H1 (cell line): ENCODE data around the gene GABRR1. TPM values are rescaled to one million over a fixed set of nuclear protein-coding genes. Genes with fewer than 3 reads are reported as not detected.

Experiments used
- CEBPB ChIP-seq: IDR thresholded peaks from 2 replicates; pipeline ENCODE4 v1.6.1; 2012; ENCODE audit warnings: low read depth, low read length
- FOSL1 ChIP-seq: IDR thresholded peaks from 2 replicates; pipeline ENCODE4 v1.6.1; 2011; ENCODE audit warnings: mild to moderate bottlenecking, low read depth, low read length, moderate library complexity; ENCODE audit not compliant: insufficient read depth
- GTF2F1 ChIP-seq: IDR thresholded peaks from 2 replicates; pipeline ENCODE4 v1.6.1; 2012; ENCODE audit warnings: low read depth, low read length, improper control_type of control experiment, borderline replicate concordance
- KDM5A ChIP-seq: fragments of 200-600 bp; IDR thresholded peaks from 2 replicates; pipeline ENCODE4 v1.7.1; 2012; ENCODE audit warnings: mild to moderate bottlenecking, low read length, inconsistent platforms, mixed read lengths
- POLR2AphosphoS5 ChIP-seq: IDR thresholded peaks from 2 replicates; pipeline ENCODE4 v1.6.1; 2011; ENCODE audit warnings: low read depth, low read length
- RXRA ChIP-seq: IDR thresholded peaks from 2 replicates; pipeline ENCODE4 v1.6.1; 2011; ENCODE audit warnings: low read depth, mild to moderate bottlenecking, low read length, moderate library complexity; ENCODE audit not compliant: insufficient read depth
- polyA plus RNA-seq, 7 experiments: library from polyadenylated mRNA; depleted of rRNA in 3 of 7; stranded (reverse) in 5 of 7; unstranded in 2 of 7; fragments of >200 nt in 5 of 7; fragments of 200-250 nt in 2 of 7; gene quantifications; 1 replicate in 5 of 7; 2 replicates in 1 of 7; 4 replicates in 1 of 7; pipeline versions ENCODE4 v1.2.1 to v1.2.3, GENCODE V29; 2011 to 2013; ENCODE audit warnings: missing spikeins in 2 of 7, mixed read lengths in 2 of 7
- total RNA-seq: library from RNA; stranded (reverse); fragmentation: NEBNext Ultra II Directional; extraction: Animal tissue kit (Norgen Biotek cat#: 25700); gene quantifications from 2 replicates; pipeline ENCODE4 v1.2.1, GENCODE V29; 2021
- TF ChIP-seq, protein P1 (sequence below): fragments of 300-600 bp; sonication (generic); IDR thresholded peaks from 2 replicates; pipeline ENCODE4 v1.7.1; 2012; ENCODE audit warnings: low read length, moderate library complexity, mild to moderate bottlenecking, inconsistent platforms; ENCODE audit not compliant: insufficient replicate concordance
- TF ChIP-seq, protein P2 (sequence below): IDR thresholded peaks from 2 replicates; pipeline ENCODE4 v1.6.1; 2012; ENCODE audit warnings: low read length, inconsistent platforms
- TF ChIP-seq, protein P3 (sequence below): IDR thresholded peaks from 2 replicates; pipeline ENCODE4 v1.6.1; 2011; ENCODE audit warnings: low read length, improper control_type of control experiment

Gene GABRR1
- total and polyA plus RNA-seq, 2 of the 8 experiments (the other 6 are each of a cell fraction or from before 2014, with no cell fraction given), result 0.60 to 0.63 TPM

DNA sequence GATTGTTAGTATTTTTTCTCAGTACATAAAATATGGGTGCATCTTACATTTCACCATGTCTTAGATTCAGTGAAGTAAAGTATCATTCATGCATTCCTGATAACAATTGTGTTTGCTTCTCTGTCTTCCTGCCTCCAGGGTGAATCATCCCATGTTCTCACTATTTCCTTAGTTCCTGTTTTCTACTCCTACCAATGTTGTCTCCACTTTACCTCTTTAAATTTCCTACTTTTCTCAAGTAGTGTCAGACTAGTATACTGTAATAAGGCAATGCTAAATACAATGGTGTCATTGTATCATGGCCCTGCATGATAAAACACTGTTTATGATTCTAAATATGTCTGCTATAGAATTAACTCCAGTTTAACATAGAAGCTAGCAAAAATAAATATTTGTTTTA lies 37.4 kb upstream of the GABRR1 start (continued):
- TF ChIP-seq, protein P1, sequence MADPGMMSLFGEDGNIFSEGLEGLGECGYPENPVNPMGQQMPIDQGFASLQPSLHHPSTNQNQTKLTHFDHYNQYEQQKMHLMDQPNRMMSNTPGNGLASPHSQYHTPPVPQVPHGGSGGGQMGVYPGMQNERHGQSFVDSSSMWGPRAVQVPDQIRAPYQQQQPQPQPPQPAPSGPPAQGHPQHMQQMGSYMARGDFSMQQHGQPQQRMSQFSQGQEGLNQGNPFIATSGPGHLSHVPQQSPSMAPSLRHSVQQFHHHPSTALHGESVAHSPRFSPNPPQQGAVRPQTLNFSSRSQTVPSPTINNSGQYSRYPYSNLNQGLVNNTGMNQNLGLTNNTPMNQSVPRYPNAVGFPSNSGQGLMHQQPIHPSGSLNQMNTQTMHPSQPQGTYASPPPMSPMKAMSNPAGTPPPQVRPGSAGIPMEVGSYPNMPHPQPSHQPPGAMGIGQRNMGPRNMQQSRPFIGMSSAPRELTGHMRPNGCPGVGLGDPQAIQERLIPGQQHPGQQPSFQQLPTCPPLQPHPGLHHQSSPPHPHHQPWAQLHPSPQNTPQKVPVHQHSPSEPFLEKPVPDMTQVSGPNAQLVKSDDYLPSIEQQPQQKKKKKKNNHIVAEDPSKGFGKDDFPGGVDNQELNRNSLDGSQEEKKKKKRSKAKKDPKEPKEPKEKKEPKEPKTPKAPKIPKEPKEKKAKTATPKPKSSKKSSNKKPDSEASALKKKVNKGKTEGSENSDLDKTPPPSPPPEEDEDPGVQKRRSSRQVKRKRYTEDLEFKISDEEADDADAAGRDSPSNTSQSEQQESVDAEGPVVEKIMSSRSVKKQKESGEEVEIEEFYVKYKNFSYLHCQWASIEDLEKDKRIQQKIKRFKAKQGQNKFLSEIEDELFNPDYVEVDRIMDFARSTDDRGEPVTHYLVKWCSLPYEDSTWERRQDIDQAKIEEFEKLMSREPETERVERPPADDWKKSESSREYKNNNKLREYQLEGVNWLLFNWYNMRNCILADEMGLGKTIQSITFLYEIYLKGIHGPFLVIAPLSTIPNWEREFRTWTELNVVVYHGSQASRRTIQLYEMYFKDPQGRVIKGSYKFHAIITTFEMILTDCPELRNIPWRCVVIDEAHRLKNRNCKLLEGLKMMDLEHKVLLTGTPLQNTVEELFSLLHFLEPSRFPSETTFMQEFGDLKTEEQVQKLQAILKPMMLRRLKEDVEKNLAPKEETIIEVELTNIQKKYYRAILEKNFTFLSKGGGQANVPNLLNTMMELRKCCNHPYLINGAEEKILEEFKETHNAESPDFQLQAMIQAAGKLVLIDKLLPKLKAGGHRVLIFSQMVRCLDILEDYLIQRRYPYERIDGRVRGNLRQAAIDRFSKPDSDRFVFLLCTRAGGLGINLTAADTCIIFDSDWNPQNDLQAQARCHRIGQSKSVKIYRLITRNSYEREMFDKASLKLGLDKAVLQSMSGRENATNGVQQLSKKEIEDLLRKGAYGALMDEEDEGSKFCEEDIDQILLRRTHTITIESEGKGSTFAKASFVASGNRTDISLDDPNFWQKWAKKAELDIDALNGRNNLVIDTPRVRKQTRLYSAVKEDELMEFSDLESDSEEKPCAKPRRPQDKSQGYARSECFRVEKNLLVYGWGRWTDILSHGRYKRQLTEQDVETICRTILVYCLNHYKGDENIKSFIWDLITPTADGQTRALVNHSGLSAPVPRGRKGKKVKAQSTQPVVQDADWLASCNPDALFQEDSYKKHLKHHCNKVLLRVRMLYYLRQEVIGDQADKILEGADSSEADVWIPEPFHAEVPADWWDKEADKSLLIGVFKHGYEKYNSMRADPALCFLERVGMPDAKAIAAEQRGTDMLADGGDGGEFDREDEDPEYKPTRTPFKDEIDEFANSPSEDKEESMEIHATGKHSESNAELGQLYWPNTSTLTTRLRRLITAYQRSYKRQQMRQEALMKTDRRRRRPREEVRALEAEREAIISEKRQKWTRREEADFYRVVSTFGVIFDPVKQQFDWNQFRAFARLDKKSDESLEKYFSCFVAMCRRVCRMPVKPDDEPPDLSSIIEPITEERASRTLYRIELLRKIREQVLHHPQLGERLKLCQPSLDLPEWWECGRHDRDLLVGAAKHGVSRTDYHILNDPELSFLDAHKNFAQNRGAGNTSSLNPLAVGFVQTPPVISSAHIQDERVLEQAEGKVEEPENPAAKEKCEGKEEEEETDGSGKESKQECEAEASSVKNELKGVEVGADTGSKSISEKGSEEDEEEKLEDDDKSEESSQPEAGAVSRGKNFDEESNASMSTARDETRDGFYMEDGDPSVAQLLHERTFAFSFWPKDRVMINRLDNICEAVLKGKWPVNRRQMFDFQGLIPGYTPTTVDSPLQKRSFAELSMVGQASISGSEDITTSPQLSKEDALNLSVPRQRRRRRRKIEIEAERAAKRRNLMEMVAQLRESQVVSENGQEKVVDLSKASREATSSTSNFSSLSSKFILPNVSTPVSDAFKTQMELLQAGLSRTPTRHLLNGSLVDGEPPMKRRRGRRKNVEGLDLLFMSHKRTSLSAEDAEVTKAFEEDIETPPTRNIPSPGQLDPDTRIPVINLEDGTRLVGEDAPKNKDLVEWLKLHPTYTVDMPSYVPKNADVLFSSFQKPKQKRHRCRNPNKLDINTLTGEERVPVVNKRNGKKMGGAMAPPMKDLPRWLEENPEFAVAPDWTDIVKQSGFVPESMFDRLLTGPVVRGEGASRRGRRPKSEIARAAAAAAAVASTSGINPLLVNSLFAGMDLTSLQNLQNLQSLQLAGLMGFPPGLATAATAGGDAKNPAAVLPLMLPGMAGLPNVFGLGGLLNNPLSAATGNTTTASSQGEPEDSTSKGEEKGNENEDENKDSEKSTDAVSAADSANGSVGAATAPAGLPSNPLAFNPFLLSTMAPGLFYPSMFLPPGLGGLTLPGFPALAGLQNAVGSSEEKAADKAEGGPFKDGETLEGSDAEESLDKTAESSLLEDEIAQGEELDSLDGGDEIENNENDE, result no peak
- TF ChIP-seq POLR2AphosphoS5, result no peak
- TF ChIP-seq, protein P2, sequence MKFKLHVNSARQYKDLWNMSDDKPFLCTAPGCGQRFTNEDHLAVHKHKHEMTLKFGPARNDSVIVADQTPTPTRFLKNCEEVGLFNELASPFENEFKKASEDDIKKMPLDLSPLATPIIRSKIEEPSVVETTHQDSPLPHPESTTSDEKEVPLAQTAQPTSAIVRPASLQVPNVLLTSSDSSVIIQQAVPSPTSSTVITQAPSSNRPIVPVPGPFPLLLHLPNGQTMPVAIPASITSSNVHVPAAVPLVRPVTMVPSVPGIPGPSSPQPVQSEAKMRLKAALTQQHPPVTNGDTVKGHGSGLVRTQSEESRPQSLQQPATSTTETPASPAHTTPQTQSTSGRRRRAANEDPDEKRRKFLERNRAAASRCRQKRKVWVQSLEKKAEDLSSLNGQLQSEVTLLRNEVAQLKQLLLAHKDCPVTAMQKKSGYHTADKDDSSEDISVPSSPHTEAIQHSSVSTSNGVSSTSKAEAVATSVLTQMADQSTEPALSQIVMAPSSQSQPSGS, result no peak
- no peak for TF ChIP-seq CEBPB
- no peak for TF ChIP-seq KDM5A
- TF ChIP-seq, protein P3, sequence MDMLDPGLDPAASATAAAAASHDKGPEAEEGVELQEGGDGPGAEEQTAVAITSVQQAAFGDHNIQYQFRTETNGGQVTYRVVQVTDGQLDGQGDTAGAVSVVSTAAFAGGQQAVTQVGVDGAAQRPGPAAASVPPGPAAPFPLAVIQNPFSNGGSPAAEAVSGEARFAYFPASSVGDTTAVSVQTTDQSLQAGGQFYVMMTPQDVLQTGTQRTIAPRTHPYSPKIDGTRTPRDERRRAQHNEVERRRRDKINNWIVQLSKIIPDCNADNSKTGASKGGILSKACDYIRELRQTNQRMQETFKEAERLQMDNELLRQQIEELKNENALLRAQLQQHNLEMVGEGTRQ, result no peak
- TF ChIP-seq RXRA, result no peak
- no peak for TF ChIP-seq FOSL1
- TF ChIP-seq GTF2F1, result no peak
